Activated CD4-positive, alpha-beta memory T cell treated with anti-CD3 and anti-CD28 coated beads for 36 hours (primary cell): ENCODE data around the gene MAP3K6. TPM values are rescaled to one million over a fixed set of nuclear protein-coding genes. Genes with fewer than 3 reads are reported as not detected.
"Not testable (repeated sequence)": the region's sequence is repeated elsewhere in the genome, so short reads cannot be mapped to it uniquely, and the experiment has no call there.

ENCODE experiments used
- CTCF ChIA-PET: fragments of 350-600 bp; sonication (Branson Sonifier 250); formaldehyde crosslinking; loops from one replicate; lab custom pipeline; 2021; ENCODE audit warnings: antibody characterized with exemption, inconsistent platforms; lab: Charles Lee
- POLR2A ChIA-PET: fragments of 350-600 bp; sonication (Branson Sonifier 250); formaldehyde crosslinking; loops from one replicate; lab custom pipeline; 2021; ENCODE audit warnings: antibody characterized with exemption; lab: Charles Lee
- DNase-seq: peaks from one replicate; pipeline ENCODE4 v3.0.0-alpha.2; 2020
- H3K27ac Mint-ChIP-seq: one replicate; pipeline ENCODE4 v1.8.0; 2021; ENCODE audit warnings: mixed read lengths
- H3K27me3 Mint-ChIP-seq: one replicate; pipeline ENCODE4 v1.8.0; 2021; ENCODE audit warnings: mixed read lengths
- H3K36me3 Mint-ChIP-seq: one replicate; pipeline ENCODE4 v1.8.0; 2021; ENCODE audit warnings: mixed read lengths
- H3K4me1 Mint-ChIP-seq: one replicate; pipeline ENCODE4 v1.8.0; 2021; ENCODE audit warnings: low read depth, mixed read lengths
- H3K4me3 Mint-ChIP-seq: one replicate; pipeline ENCODE4 v1.8.0; 2021; ENCODE audit warnings: mild to moderate bottlenecking, mixed read lengths
- H3K9me3 Mint-ChIP-seq: one replicate; pipeline ENCODE4 v1.8.0; 2021; ENCODE audit warnings: mixed read lengths
- intact Hi-C: fragments of 100-400 bp; cut with micrococcal nuclease; formaldehyde crosslinking; loops from one replicate; pipeline ENCODE4 v1.15.1; 2023
- total RNA-seq, 2 experiments: library from RNA; stranded (reverse); gene quantifications; one replicate each; pipeline ENCODE4 v1.2.3, GENCODE V29; 2021

MAP3K6 gene
- total RNA-seq, 2 experiments from 2014 or later, result 8.2 to 9.7 TPM

GRCh38 chr1:27395441-27396195 lies 28.9 kb upstream of the MAP3K6 start:
- CTCF ChIA-PET, result interaction anchor here (0.5 to 7.7 kb wide), 43 partner anchors 8 to 1363 kb away, joined by 3 to 257 read pairs (median 4); partner anchors contain the start of genes AHDC1, CD164L2, MAP3K6 and SYTL1
- intact Hi-C loops, result loop anchor here (10.0 kb wide), 1 partner anchor 301 kb away; no protein-coding TSS in a partner anchor
- DNase-seq, result peak; percentile 89
- POLR2A ChIA-PET, result interaction anchor here (0.7 to 1.2 kb wide), 2 partner anchors 94 to 246 kb away, joined by 3 to 4 read pairs; no protein-coding TSS in a partner anchor
- peaks cover 13% of the 10 kb centered on the region for H3K4me1 Mint-ChIP-seq
- no peak overlapping the region for H3K27ac Mint-ChIP-seq
- H3K4me3 Mint-ChIP-seq, result no peak overlapping the region
- no peaks in the 10 kb centered on the region for H3K9me3 Mint-ChIP-seq
- no peaks in the 10 kb centered on the region for H3K36me3 Mint-ChIP-seq
- H3K27me3 Mint-ChIP-seq, result no peaks in the 10 kb centered on the region

- no peak overlapping the region for H3K27ac Mint-ChIP-seq
- POLR2A ChIA-PET, result interaction anchor here (1.2 kb wide), 1 partner anchor 246 kb away, joined by 3 read pairs; no protein-coding TSS in a partner anchor
These were observed 28.2 kb upstream of the MAP3K6 start for GRCh38 chr1:27394925-27395324.

GRCh38 chr1:27394282-27394658 lies 27.5 kb upstream of the MAP3K6 start:
- ChIA-PET CTCF (interaction anchor here (0.7 to 7.7 kb wide), 30 partner anchors 8 to 348 kb away, joined by 3 to 257 read pairs (median 5); partner anchors contain the start of genes AHDC1, MAP3K6, SYTL1 and WASF2), POLR2A (interaction anchor here (1.2 kb wide), 1 partner anchor 247 kb away, joined by 3 read pairs; no protein-coding TSS in a partner anchor)
- Mint-ChIP-seq H3K27me3 (no peaks in the 10 kb centered on the region), H3K36me3 (no peaks in the 10 kb centered on the region), H3K4me1 (peaks cover 13% of the 10 kb centered on the region), H3K9me3 (no peaks in the 10 kb centered on the region), H3K27ac (no peak overlapping the region), H3K4me3 (no peak overlapping the region)
- no peak for DNase-seq
- intact Hi-C loops, result loop anchor here (10.0 kb wide), 1 partner anchor 299 kb away; no protein-coding TSS in a partner anchor

More at GRCh38 chr1:27394925-27395324, 28.2 kb upstream of the MAP3K6 start:
- Mint-ChIP-seq H3K27me3 (no peaks in the 10 kb centered on the region), H3K36me3 (no peaks in the 10 kb centered on the region), H3K9me3 (no peaks in the 10 kb centered on the region), H3K4me3 (no peak overlapping the region), H3K4me1 (peaks cover 13% of the 10 kb centered on the region)
- no peak for DNase-seq
- CTCF ChIA-PET, result interaction anchor here (0.5 to 7.7 kb wide), 42 partner anchors 8 to 401 kb away, joined by 3 to 257 read pairs (median 4); partner anchors contain the start of genes AHDC1, MAP3K6, SYTL1 and TRNP1
- intact Hi-C loops, result loop anchor here (10.0 kb wide), 1 partner anchor 300 kb away; no protein-coding TSS in a partner anchor

GRCh38 chr1:27393641-27394281 lies 27.0 kb upstream of the MAP3K6 start:
- no peaks in the 10 kb centered on the region for H3K9me3 Mint-ChIP-seq
- intact Hi-C loops, result loop anchor here (2.0 to 10.0 kb wide), 4 partner anchors 61 to 299 kb away; partner anchors contain the start of gene AHDC1
- H3K36me3 Mint-ChIP-seq, result no peaks in the 10 kb centered on the region
- H3K27ac Mint-ChIP-seq, result no peak overlapping the region
- peak overlapping the region; percentile 78 for H3K4me3 Mint-ChIP-seq
- no peak for DNase-seq
- no peaks in the 10 kb centered on the region for H3K27me3 Mint-ChIP-seq
- ChIA-PET POLR2A (interaction anchor here (1.2 kb wide), 1 partner anchor 248 kb away, joined by 3 read pairs; no protein-coding TSS in a partner anchor), CTCF (interaction anchor here (0.7 to 7.7 kb wide), 10 partner anchors 27 to 348 kb away, joined by 3 to 257 read pairs (median 9); partner anchors contain the start of genes AHDC1 and SYTL1)
- H3K4me1 Mint-ChIP-seq, result peaks cover 13% of the 10 kb centered on the region

- DNase-seq, result no peak
These were observed 26.2 kb upstream of the MAP3K6 start for GRCh38 chr1:27392778-27393635.

GRCh38 chr1:27392096-27392777 lies 25.5 kb upstream of the MAP3K6 start, which contains the start of gene GPR3:
GPR3 (plus strand) TSS chr1:27392622; CDS start chr1:27393799, 1,177 bp downstream.
- Mint-ChIP-seq H3K27me3 (no peaks in the 10 kb centered on the region), H3K4me1 (peaks cover 13% of the 10 kb centered on the region), H3K4me3 (peak within 1 kb of the TSS; percentile 78), H3K27ac (peak within 1 kb of the TSS; percentile 63), H3K9me3 (no peaks in the 10 kb centered on the region), H3K36me3 (no peaks in the 10 kb centered on the region)
- ChIA-PET CTCF (interaction anchor here (1.1 to 6.3 kb wide), 6 partner anchors 34 to 271 kb away, joined by 3 to 70 read pairs (median 28); partner anchors contain the start of gene AHDC1), POLR2A (no interaction called here)
- intact Hi-C loops, result loop anchor here (1.0 to 10.0 kb wide), 6 partner anchors 27 to 297 kb away; partner anchors contain the start of gene AHDC1
- DNase-seq, result peak; percentile 96

More at GRCh38 chr1:27392778-27393635, 26.2 kb upstream of the MAP3K6 start:
- Mint-ChIP-seq H3K27me3 (no peaks in the 10 kb centered on the region), H3K4me1 (peaks cover 13% of the 10 kb centered on the region), H3K36me3 (no peaks in the 10 kb centered on the region), H3K9me3 (no peaks in the 10 kb centered on the region), H3K4me3 (peak overlapping the region; percentile 78), H3K27ac (no peak overlapping the region)
- ChIA-PET CTCF (interaction anchor here (0.7 to 7.7 kb wide), 3 partner anchors 27 to 93 kb away, joined by 3 to 257 read pairs (median 4); no protein-coding TSS in a partner anchor), POLR2A (no interaction called here)
- intact Hi-C loops, result loop anchor here (1.0 to 10.0 kb wide), 6 partner anchors 28 to 298 kb away; partner anchors contain the start of gene AHDC1

GRCh38 chr1:27391511-27392095 lies 24.8 kb upstream of the MAP3K6 start:
- Mint-ChIP-seq H3K4me1 (peaks cover 13% of the 10 kb centered on the region), H3K9me3 (no peaks in the 10 kb centered on the region), H3K27me3 (no peaks in the 10 kb centered on the region), H3K36me3 (no peaks in the 10 kb centered on the region), H3K4me3 (peak overlapping the region; percentile 76), H3K27ac (no peak overlapping the region)
- POLR2A ChIA-PET, result no interaction called here
- intact Hi-C loops, result loop anchor here (1.0 to 10.0 kb wide), 6 partner anchors 26 to 297 kb away; partner anchors contain the start of gene AHDC1
- DNase-seq, result peak; percentile 50
- CTCF ChIA-PET, result interaction anchor here (0.9 to 6.3 kb wide), 9 partner anchors 26 to 281 kb away, joined by 3 to 70 read pairs (median 6); partner anchors contain the start of genes AHDC1 and IFI6

GRCh38 chr1:27388337-27389005 lies 21.7 kb upstream of the MAP3K6 start:
- no peaks in the 10 kb centered on the region for H3K9me3 Mint-ChIP-seq
- ChIA-PET CTCF (interaction anchor here (0.7 to 7.6 kb wide), 13 partner anchors 11 to 281 kb away, joined by 3 to 173 read pairs (median 8); partner anchors contain the start of genes AHDC1 and MAP3K6), POLR2A (no interaction called here)
- H3K27me3 Mint-ChIP-seq, result no peaks in the 10 kb centered on the region
- peaks cover 11% of the 10 kb centered on the region for H3K4me1 Mint-ChIP-seq
- DNase-seq, result peak; percentile 83
- peak overlapping the region; percentile 3 for H3K4me3 Mint-ChIP-seq
- H3K27ac Mint-ChIP-seq, result peak overlapping the region; percentile 50
- H3K36me3 Mint-ChIP-seq, result no peaks in the 10 kb centered on the region
- intact Hi-C loops, result loop anchor here (1.0 kb wide), 1 partner anchor 87 kb away; no protein-coding TSS in a partner anchor

GRCh38 chr1:27384797-27385196 lies 18.0 kb upstream of the MAP3K6 start:
- H3K9me3 Mint-ChIP-seq, POLR2A ChIA-PET, H3K27ac Mint-ChIP-seq, H3K4me1 Mint-ChIP-seq, H3K36me3 Mint-ChIP-seq, intact Hi-C loops, H3K27me3 Mint-ChIP-seq, DNase-seq, H3K4me3 Mint-ChIP-seq: not testable (repeated sequence)
- CTCF ChIA-PET, result interaction anchor here (0.8 to 7.6 kb wide), 7 partner anchors 10 to 85 kb away, joined by 3 to 173 read pairs (median 7); partner anchors contain the start of gene MAP3K6
